ENCODE measurements around the gene DRD3. TPM values are rescaled to one million over a fixed set of nuclear protein-coding genes. Genes with fewer than 3 reads are reported as not detected.

DRD3 gene
- total and polyA plus RNA-seq, 2 donors from 2014 or later, result not detected

- Histone ChIP-seq H3K4me3 (ENCODE audit: low read length in 3 of 3) (no peak overlapping the region), H3K27ac (ENCODE audit: low read depth in 2 of 2, low read length in 2 of 2) (no peak overlapping the region), H3K27me3 (ENCODE audit: control insufficient read depth, insufficient read depth, low read length) (no peaks in the 10 kb centered on the region), H3K9me3 (ENCODE audit: control insufficient read depth in 2 of 3, insufficient read depth in 1 of 3, low read length in 3 of 3) (no peaks in the 10 kb centered on the region), H3K4me1 (ENCODE audit: control insufficient read depth in 2 of 3, insufficient read depth in 2 of 3, low read depth in 1 of 3, low read length in 3 of 3) (peaks cover 0 to 7% (median 0%) of the 10 kb centered on the region in 3 donors), H3K36me3 (ENCODE audit: control insufficient read depth in 2 of 3, insufficient read depth in 3 of 3, low read length in 3 of 3) (no peaks in the 10 kb centered on the region), H3K9ac (ENCODE audit: low read length in 3 of 3) (no peak overlapping the region)
- DNase-seq (no peak), FAIRE-seq (no peak)
- intact Hi-C loops (cut with DNase I), result no loop called here
- TF ChIP-seq, protein P1, sequence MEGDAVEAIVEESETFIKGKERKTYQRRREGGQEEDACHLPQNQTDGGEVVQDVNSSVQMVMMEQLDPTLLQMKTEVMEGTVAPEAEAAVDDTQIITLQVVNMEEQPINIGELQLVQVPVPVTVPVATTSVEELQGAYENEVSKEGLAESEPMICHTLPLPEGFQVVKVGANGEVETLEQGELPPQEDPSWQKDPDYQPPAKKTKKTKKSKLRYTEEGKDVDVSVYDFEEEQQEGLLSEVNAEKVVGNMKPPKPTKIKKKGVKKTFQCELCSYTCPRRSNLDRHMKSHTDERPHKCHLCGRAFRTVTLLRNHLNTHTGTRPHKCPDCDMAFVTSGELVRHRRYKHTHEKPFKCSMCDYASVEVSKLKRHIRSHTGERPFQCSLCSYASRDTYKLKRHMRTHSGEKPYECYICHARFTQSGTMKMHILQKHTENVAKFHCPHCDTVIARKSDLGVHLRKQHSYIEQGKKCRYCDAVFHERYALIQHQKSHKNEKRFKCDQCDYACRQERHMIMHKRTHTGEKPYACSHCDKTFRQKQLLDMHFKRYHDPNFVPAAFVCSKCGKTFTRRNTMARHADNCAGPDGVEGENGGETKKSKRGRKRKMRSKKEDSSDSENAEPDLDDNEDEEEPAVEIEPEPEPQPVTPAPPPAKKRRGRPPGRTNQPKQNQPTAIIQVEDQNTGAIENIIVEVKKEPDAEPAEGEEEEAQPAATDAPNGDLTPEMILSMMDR (IDR thresholded peaks at IDR 0.05; ENCODE audit: borderline replicate concordance, extremely low read depth, insufficient read depth), result no peak
Measured at GRCh38 chr3:114216186-114216970, 37.5 kb upstream of the DRD3 start.

- Histone ChIP-seq H3K36me3 (ENCODE audit: control insufficient read depth in 2 of 3, insufficient read depth in 3 of 3, low read length in 3 of 3) (no peaks in the 10 kb centered on the region), H3K27me3 (ENCODE audit: control insufficient read depth, insufficient read depth, low read length) (no peaks in the 10 kb centered on the region), H3K27ac (ENCODE audit: low read depth in 2 of 2, low read length in 2 of 2) (peak overlapping the region in 1 of 2 donors; percentile 26), H3K4me3 (ENCODE audit: low read length in 3 of 3) (no peak overlapping the region), H3K4me1 (ENCODE audit: control insufficient read depth in 2 of 3, insufficient read depth in 2 of 3, low read depth in 1 of 3, low read length in 3 of 3) (peaks cover 0 to 7% (median 0%) of the 10 kb centered on the region in 3 donors), H3K9ac (ENCODE audit: low read length in 3 of 3) (no peak overlapping the region), H3K9me3 (ENCODE audit: control insufficient read depth in 2 of 3, insufficient read depth in 1 of 3, low read length in 3 of 3) (no peaks in the 10 kb centered on the region)
- intact Hi-C loops (cut with DNase I), result no loop called here
- TF ChIP-seq, protein P1 (IDR thresholded peaks at IDR 0.05; ENCODE audit: borderline replicate concordance, extremely low read depth, insufficient read depth), result no peak
- DNase-seq, result no peak
- no peak for FAIRE-seq
Measured at GRCh38 chr3:114214542-114215341, 35.9 kb upstream of the DRD3 start.

GRCh38 chr3:114213627-114214541, 35.0 kb upstream of the DRD3 start:
- Histone ChIP-seq H3K9me3 (ENCODE audit: control insufficient read depth in 2 of 3, insufficient read depth in 1 of 3, low read length in 3 of 3) (no peaks in the 10 kb centered on the region), H3K9ac (ENCODE audit: low read length in 3 of 3) (peak overlapping the region in 1 of 3 donors; percentile 35), H3K27me3 (ENCODE audit: control insufficient read depth, insufficient read depth, low read length) (no peaks in the 10 kb centered on the region), H3K36me3 (ENCODE audit: control insufficient read depth in 2 of 3, insufficient read depth in 3 of 3, low read length in 3 of 3) (no peaks in the 10 kb centered on the region), H3K4me1 (ENCODE audit: control insufficient read depth in 2 of 3, insufficient read depth in 2 of 3, low read depth in 1 of 3, low read length in 3 of 3) (peaks cover 0 to 7% (median 0%) of the 10 kb centered on the region in 3 donors), H3K27ac (ENCODE audit: low read depth in 2 of 2, low read length in 2 of 2) (peak overlapping the region in 1 of 2 donors; percentile 26), H3K4me3 (ENCODE audit: low read length in 3 of 3) (peak overlapping the region; percentile 7 to 35 (median 18))
- DNase-seq (peak; percentile 30 to 76 (median 73)), FAIRE-seq (no peak)
- TF ChIP-seq, protein P1 (IDR thresholded peaks at IDR 0.05; ENCODE audit: borderline replicate concordance, extremely low read depth, insufficient read depth), result no peak
- intact Hi-C loops (cut with DNase I), result no loop called here
